ENCODE measurements around the gene MRTFA.

The MRTFA gene

GRCh38 chr22:40432157-40432556 lies 204.4 kb downstream of the MRTFA start:
- Mint-ChIP-seq H3K36me3 (ENCODE audit: low read depth) (peaks cover 51% of the 10 kb centered on the region), H3K27ac (no peak overlapping the region), H3K4me3 (no peak overlapping the region), H3K27me3 (ENCODE audit: low read depth) (no peaks in the 10 kb centered on the region), H3K4me1 (ENCODE audit: low read depth) (peaks cover 10% of the 10 kb centered on the region), H3K9me3 (no peaks in the 10 kb centered on the region)
- no peak for DNase-seq (ENCODE audit: low spot score)

- H3K4me3 Mint-ChIP-seq, result no peak overlapping the region
- no peaks in the 10 kb centered on the region for H3K4me1 Mint-ChIP-seq (ENCODE audit: low read depth)
- H3K36me3 Mint-ChIP-seq (ENCODE audit: low read depth), result peaks cover 61% of the 10 kb centered on the region
- no peak for DNase-seq (ENCODE audit: low spot score)
- no peak overlapping the region for H3K27ac Mint-ChIP-seq
- no peaks in the 10 kb centered on the region for H3K9me3 Mint-ChIP-seq
- H3K27me3 Mint-ChIP-seq (ENCODE audit: low read depth), result no peaks in the 10 kb centered on the region
These were observed 205.5 kb downstream of the MRTFA start for GRCh38 chr22:40430991-40431390.

GRCh38 chr22:40429481-40429880 lies 207.0 kb downstream of the MRTFA start:
- peaks cover 62% of the 10 kb centered on the region for H3K36me3 Mint-ChIP-seq (ENCODE audit: low read depth)
- no peak overlapping the region for H3K4me3 Mint-ChIP-seq
- no peak overlapping the region for H3K27ac Mint-ChIP-seq
- no peaks in the 10 kb centered on the region for H3K27me3 Mint-ChIP-seq (ENCODE audit: low read depth)
- no peaks in the 10 kb centered on the region for H3K9me3 Mint-ChIP-seq
- H3K4me1 Mint-ChIP-seq (ENCODE audit: low read depth), result no peaks in the 10 kb centered on the region
- DNase-seq (ENCODE audit: low spot score), result no peak

GRCh38 chr22:40428796-40429195 lies 207.7 kb downstream of the MRTFA start:
- H3K27ac Mint-ChIP-seq, result peak overlapping the region; percentile 7
- H3K4me1 Mint-ChIP-seq (ENCODE audit: low read depth), result no peaks in the 10 kb centered on the region
- no peaks in the 10 kb centered on the region for H3K27me3 Mint-ChIP-seq (ENCODE audit: low read depth)
- no peak for DNase-seq (ENCODE audit: low spot score)
- peaks cover 57% of the 10 kb centered on the region for H3K36me3 Mint-ChIP-seq (ENCODE audit: low read depth)
- no peaks in the 10 kb centered on the region for H3K9me3 Mint-ChIP-seq
- H3K4me3 Mint-ChIP-seq, result no peak overlapping the region

- DNase-seq (ENCODE audit: low spot score), result no peak
- no peaks in the 10 kb centered on the region for H3K27me3 Mint-ChIP-seq (ENCODE audit: low read depth)
- peaks cover 5% of the 10 kb centered on the region for H3K4me1 Mint-ChIP-seq (ENCODE audit: low read depth)
- H3K9me3 Mint-ChIP-seq, result no peaks in the 10 kb centered on the region
- peaks cover 69% of the 10 kb centered on the region for H3K36me3 Mint-ChIP-seq (ENCODE audit: low read depth)
- H3K27ac Mint-ChIP-seq, result peak overlapping the region; percentile 58
- H3K4me3 Mint-ChIP-seq, result no peak overlapping the region
These were observed 209.8 kb downstream of the MRTFA start for GRCh38 chr22:40426594-40427333.

- H3K4me1 Mint-ChIP-seq (ENCODE audit: low read depth), result peaks cover 5% of the 10 kb centered on the region
- no peak for DNase-seq (ENCODE audit: low spot score)
- no peaks in the 10 kb centered on the region for H3K27me3 Mint-ChIP-seq (ENCODE audit: low read depth)
- H3K4me3 Mint-ChIP-seq, result no peak overlapping the region
- no peaks in the 10 kb centered on the region for H3K9me3 Mint-ChIP-seq
- peaks cover 64% of the 10 kb centered on the region for H3K36me3 Mint-ChIP-seq (ENCODE audit: low read depth)
- H3K27ac Mint-ChIP-seq, result peak overlapping the region; percentile 37
These were observed 211.4 kb downstream of the MRTFA start for GRCh38 chr22:40425082-40425481.

GRCh38 chr22:40423882-40424640 lies 212.5 kb downstream of the MRTFA start:
- Mint-ChIP-seq H3K27ac (no peak overlapping the region), H3K4me3 (no peak overlapping the region), H3K36me3 (ENCODE audit: low read depth) (peaks cover 61% of the 10 kb centered on the region), H3K9me3 (no peaks in the 10 kb centered on the region), H3K27me3 (ENCODE audit: low read depth) (no peaks in the 10 kb centered on the region), H3K4me1 (ENCODE audit: low read depth) (peaks cover 5% of the 10 kb centered on the region)
- DNase-seq (ENCODE audit: low spot score), result no peak

- Mint-ChIP-seq H3K9me3 (no peaks in the 10 kb centered on the region), H3K4me1 (ENCODE audit: low read depth) (peaks cover 5% of the 10 kb centered on the region), H3K27ac (peak overlapping the region; percentile 67), H3K4me3 (no peak overlapping the region), H3K36me3 (ENCODE audit: low read depth) (peaks cover 53% of the 10 kb centered on the region), H3K27me3 (ENCODE audit: low read depth) (no peaks in the 10 kb centered on the region)
- no peak for DNase-seq (ENCODE audit: low spot score)
These were observed 213.2 kb downstream of the MRTFA start for GRCh38 chr22:40423310-40423688.

- peak overlapping the region; percentile 67 for H3K27ac Mint-ChIP-seq
- H3K27me3 Mint-ChIP-seq (ENCODE audit: low read depth), result no peaks in the 10 kb centered on the region
- H3K4me3 Mint-ChIP-seq, result no peak overlapping the region
- no peaks in the 10 kb centered on the region for H3K9me3 Mint-ChIP-seq
- peaks cover 51% of the 10 kb centered on the region for H3K36me3 Mint-ChIP-seq (ENCODE audit: low read depth)
- no peak for DNase-seq (ENCODE audit: low spot score)
- H3K4me1 Mint-ChIP-seq (ENCODE audit: low read depth), result peaks cover 5% of the 10 kb centered on the region
These were observed 213.8 kb downstream of the MRTFA start for GRCh38 chr22:40422558-40423309.

GRCh38 chr22:40421941-40422340 lies 214.6 kb downstream of the MRTFA start:
- no peak for DNase-seq (ENCODE audit: low spot score)
- Mint-ChIP-seq H3K27me3 (ENCODE audit: low read depth) (no peaks in the 10 kb centered on the region), H3K27ac (peak overlapping the region; percentile 45), H3K36me3 (ENCODE audit: low read depth) (peaks cover 48% of the 10 kb centered on the region), H3K9me3 (no peaks in the 10 kb centered on the region), H3K4me3 (no peak overlapping the region), H3K4me1 (ENCODE audit: low read depth) (peaks cover 5% of the 10 kb centered on the region)

- Mint-ChIP-seq H3K27me3 (ENCODE audit: low read depth) (no peaks in the 10 kb centered on the region), H3K27ac (no peak overlapping the region), H3K9me3 (no peaks in the 10 kb centered on the region), H3K36me3 (ENCODE audit: low read depth) (peaks cover 48% of the 10 kb centered on the region), H3K4me1 (ENCODE audit: low read depth) (peaks cover 13% of the 10 kb centered on the region), H3K4me3 (no peak overlapping the region)
- DNase-seq (ENCODE audit: low spot score), result no peak
These were observed 215.5 kb downstream of the MRTFA start for GRCh38 chr22:40421082-40421350.

- Mint-ChIP-seq H3K27me3 (ENCODE audit: low read depth) (no peaks in the 10 kb centered on the region), H3K4me1 (ENCODE audit: low read depth) (peaks cover 18% of the 10 kb centered on the region), H3K36me3 (ENCODE audit: low read depth) (peaks cover 53% of the 10 kb centered on the region), H3K9me3 (no peaks in the 10 kb centered on the region), H3K27ac (no peak overlapping the region), H3K4me3 (no peak overlapping the region)
- no peak for DNase-seq (ENCODE audit: low spot score)
These were observed 216.0 kb downstream of the MRTFA start for GRCh38 chr22:40420341-40421081.

GRCh38 chr22:40419718-40420117 lies 216.8 kb downstream of the MRTFA start:
- Mint-ChIP-seq H3K36me3 (ENCODE audit: low read depth) (peaks cover 53% of the 10 kb centered on the region), H3K4me3 (no peak overlapping the region), H3K27ac (no peak overlapping the region), H3K4me1 (ENCODE audit: low read depth) (peaks cover 21% of the 10 kb centered on the region), H3K27me3 (ENCODE audit: low read depth) (no peaks in the 10 kb centered on the region), H3K9me3 (no peaks in the 10 kb centered on the region)
- DNase-seq (ENCODE audit: low spot score), result no peak

Measured in T-helper 2 cell treated with Interferon-gamma antibody and Interleukin-4, amounts not matched to agents 5 μg/mL and 100 μg/mL, for 36 hours (primary cell).